T47D (cell line): Measurements from ENCODE around the gene KIAA1614.
A peak's percentile ranks its signal among the peaks of the same experiment; 100 is the strongest.

ENCODE experiments used
- DNase-seq, 2 experiments: peaks; one replicate each; pipeline versions ENCODE4 v3.0.0 to v3.0.0-alpha.2; 2011 to 2012; ENCODE audit warnings: low read depth in 1 of 2, low spot score in 1 of 2
- JUND ChIP-seq: IDR thresholded peaks from 2 replicates; pipeline ENCODE4 v1.6.1; 2012; ENCODE audit warnings: low read depth
- in situ Hi-C: cut with HindIII; loops from 2 replicates; pipeline ENCODE4 v1.10.0; 2016; ENCODE audit warnings: low sequenced_read_pairs, low pct_unique_long_range_greater_than_20kb

Gene KIAA1614, protein sequence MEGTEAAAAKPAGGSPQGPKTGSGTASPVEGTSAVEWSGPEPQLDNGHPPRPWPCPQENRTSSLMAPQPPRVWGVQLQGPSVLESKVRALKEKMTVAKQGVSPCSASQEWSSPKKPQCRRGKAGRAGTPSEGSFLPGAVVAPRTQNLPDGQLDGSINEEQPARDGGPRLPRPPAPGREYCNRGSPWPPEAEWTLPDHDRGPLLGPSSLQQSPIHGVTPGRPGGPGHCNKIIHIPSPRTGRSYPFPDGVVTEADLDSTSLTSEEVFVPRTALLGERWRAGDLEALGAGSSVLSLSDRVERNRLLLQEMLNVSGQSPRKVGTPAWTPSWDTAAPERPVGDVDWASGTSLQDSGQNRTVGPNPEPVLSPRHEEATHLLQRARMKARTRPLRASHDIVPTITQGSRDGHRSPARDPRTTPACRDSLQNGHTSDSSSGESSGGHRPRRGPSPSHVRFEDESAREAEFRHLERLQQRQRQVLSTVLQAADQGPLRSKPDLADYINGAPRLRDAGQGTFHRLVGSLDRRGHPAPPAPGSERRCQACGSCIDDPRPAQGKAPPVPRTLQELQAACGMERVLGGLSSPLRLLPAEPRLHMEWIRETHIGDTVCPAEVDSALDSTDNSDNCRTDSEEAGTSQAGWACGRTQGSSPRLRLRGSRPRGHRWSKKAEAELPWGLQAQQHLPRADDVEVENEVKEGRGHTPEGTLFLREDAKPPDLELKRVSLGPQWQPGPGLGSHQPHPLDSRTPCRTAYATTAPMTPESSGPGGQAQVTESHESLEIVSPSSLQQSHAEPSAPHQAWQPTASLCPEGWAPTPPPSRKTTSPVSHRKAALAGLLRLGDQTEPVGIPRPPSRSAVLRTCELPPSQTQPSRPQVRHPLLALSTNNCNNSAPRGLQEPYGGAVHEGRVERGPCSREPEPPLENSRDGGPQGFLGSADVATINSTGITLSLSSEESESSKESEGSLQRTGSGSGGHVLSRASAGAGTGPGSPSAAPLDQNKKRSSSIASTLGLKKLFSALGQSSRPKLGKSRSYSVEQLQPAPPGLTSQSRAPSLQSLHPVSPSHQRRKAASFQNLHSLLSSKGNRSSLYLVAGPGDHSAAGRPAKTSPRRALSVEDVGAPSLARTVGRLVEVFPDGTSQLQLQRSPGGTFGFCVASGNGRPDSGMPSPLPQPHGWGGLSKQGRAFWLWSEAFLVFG

DNA sequence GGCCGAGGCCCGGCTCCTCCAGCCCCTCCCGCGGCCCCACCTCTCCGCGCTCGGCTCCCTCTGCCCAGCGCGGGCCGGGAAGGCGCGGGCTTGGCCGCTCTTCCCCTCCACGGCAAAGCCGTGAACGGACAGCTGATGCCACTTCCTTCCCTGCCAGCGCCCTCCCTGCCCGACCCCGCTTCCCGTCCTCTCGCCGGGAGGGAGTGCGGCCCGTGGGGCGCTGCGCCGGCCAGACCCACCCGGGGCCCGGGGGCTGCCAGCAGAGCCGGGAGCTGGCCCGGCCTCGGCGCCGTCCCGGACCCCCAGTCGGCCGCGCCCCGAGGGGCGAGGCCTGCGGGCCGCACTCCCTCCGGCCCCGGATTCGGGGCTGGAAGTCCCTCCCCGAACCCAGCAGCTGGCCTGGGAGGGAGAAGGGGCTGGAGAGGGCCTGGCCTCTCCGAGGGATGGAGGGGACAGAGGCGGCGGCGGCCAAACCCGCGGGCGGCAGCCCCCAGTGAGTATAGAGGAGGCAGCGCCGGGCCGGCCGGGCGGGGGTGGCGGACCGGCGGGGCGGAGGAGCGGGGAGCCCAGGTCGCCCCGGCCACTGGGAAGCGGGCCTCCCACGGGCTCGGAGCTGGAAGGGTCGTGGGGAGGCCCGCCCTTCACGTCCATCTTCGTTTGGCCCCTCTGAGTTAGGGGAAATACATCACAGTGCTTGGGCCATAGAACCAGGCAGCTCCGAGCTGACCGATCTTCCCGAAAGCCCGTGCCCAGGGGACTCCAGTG lies at the start of gene KIAA1614:
TSS of gene KIAA1614 (plus strand) at position 97 of the 765 bp plus-strand sequence. CDS start at position 444, 347 bp downstream.
- no peak for TF ChIP-seq JUND
- in situ Hi-C loops = no loop called here
- DNase-seq = no peak

DNA sequence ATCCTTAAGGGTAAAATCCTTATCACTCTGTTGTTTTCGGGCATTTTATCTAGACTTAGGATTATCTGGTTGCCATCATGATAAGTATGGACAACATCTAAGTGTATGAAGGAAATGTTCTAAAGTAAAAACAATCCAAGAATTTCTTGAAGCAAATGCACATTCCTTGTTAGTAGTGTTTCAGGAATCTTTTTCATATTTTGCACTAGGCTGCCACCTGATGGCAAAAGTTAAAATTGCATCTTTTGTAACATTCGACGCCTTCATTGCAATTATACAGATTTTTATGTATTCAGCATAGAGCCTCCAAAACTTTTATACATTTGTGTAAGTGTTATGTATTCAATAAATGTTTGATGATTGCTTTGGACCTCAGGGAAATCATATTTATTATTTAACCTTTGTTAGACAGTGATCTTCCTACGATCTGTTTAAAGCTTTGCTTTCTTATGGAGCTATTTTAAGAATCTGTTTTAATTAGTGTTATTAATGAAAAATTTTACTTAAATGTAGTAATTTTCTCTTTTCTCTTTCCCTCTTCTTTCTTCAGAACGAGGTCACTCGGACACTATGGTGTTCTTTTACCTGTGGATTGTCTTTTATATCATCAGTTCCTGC lies 49.4 kb upstream of the KIAA1614 start:
- TF ChIP-seq JUND = no peak
- in situ Hi-C loops = no loop called here
- DNase-seq = peak; percentile 27 to 72

DNA sequence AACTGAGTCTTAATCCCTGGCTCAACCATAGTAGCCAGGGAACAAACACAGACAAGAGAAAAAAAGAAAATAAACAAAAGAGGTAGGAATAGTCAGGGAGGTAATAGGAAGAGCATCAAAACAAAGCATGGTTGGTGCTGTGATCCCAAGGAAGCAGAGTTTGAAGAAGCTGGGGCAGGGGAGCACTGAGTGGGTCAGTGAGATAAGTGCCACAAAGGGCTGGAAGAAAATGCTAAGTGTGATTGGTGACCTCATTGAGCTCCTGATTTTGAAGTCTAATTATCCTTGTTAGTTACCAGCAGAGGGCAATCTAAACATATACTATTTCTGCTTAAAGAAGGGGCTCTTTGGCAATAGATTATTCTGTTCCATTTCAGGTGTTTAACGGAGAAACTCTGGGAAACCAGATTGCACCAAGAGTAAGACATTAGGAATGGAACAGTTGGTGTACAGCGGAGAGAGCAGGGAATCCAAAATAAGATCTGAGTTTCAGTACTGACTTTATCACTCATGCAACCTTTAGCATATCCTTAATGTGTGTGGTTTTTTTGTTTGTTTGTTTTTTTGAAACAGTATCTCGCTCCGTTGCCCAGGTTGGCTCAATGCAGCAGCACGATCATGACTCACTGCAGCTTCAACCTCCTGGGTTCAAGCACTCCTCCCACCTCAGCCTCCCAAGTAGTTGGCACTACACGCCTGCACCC lies 30.7 kb upstream of the KIAA1614 start:
- in situ Hi-C loops = no loop called here
- TF ChIP-seq JUND = no peak
- DNase-seq = peak; percentile 48 to 51

DNA sequence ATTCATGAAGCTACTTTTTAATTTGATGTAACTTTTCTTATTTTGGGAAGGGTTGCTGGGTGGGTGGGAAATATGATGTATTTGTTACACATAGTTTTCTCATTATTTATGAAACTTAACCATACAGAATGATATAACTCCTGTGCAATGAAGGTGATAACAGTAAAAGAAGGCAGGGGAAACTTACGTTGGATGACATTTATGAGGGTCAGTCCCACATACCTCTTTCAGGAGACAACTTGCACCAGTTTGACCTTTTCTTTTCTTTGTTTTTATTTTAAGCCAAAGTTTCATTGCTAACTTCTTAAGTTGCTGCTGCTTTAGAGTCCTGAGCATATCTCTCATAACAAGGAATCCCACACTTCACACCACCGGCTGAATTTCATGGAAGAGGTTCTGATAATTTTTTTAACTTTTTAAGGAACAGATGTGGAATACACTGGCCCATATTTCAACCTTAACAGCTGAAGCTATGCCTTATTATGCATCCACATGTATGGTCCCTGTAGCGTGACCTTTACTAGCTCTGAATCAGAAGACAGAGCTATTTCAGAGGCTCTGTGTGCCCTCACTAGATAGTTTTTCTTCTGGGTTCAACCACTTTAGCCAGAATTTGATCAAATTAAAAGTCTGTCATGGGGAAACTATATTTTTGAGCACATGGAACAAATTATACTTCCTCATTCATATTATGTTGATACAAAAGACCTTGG lies 28.0 kb upstream of the KIAA1614 start:
- TF ChIP-seq JUND = no peak
- in situ Hi-C loops = no loop called here
- no peak for DNase-seq

DNA sequence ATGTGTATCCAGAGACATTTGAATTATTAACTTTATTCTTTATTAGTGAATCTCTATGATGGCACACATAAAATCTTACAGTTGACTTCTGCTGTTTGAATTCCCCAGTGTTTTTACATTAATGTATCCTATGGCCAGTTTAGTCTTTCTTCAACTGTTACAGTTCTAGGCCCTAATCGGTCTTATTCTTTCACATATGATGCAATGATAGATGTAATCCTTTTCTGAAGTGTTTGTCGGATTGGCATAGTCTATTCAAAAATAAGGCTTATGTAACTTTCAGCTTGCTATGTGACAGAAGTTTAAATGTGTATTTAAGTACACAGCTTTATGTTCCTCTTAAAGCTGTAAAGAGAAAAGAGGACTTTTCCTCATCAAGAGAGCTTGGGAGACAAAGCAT lies 26.4 kb upstream of the KIAA1614 start:
- in situ Hi-C loops = no loop called here

DNA sequence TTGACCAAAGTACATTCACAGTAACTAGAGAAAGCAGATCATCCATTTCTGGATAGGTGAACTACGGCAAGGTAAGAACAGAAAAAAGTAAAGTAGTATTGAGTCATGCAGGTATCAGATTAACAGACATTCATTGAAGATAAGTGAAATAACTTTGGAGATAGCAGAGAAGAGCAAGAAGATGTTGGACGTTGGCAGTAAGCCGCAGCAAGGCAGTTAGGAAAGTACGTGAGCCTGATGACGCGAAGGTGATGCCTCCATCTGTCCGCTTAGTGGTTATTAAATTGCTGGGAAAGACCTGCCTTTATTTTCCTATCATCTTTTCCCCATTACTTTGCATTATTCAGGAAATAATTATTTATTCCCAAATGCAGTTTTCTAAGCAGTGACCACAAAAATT lies 24.9 kb upstream of the KIAA1614 start:
- no peak for DNase-seq
- TF ChIP-seq JUND = no peak
- in situ Hi-C loops = no loop called here

More for the DNA sequence above, 26.4 kb upstream of the KIAA1614 start:
- no peak for TF ChIP-seq JUND
- no peak for DNase-seq

DNA sequence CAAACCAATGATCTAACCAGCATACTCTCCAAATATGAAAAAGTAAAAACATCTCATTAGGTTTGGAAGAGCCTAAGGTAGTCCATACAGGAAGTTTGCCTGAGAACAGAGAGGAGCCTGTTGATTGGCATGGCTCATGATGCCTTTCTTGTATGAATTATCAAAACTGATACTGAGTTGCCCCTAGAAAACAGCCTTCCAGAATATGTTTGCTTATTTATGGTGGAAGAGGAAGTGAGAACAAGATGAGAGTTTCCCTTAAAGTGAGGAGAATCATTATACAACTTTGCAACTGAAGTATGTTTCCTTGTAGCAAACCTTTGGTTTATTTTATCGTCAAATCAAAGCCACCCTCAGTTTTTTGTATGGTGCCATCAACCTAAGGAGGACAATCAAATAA lies 23.8 kb upstream of the KIAA1614 start:
- no peak for DNase-seq
- TF ChIP-seq JUND = no peak
- in situ Hi-C loops = no loop called here

DNA sequence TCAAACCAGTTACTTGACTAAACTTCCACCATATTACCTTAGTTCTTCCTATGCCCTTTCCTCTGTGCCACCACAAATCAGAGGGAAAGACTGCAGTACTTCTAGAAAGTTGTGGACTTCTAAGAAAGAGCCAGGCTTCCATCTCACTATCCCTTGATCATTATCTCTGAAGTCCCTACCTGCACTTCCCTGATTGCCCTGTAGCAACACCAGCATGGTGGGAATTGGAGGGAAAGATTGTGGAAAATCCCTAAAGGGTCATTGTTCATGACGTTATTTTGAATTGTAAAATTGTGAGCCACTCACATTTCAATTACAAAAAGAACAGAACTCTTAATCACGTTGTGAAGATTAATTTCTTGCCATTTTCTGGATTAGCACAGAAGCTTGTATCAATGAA lies 23.4 kb upstream of the KIAA1614 start:
- in situ Hi-C loops = no loop called here
- no peak for TF ChIP-seq JUND
- no peak for DNase-seq

DNA sequence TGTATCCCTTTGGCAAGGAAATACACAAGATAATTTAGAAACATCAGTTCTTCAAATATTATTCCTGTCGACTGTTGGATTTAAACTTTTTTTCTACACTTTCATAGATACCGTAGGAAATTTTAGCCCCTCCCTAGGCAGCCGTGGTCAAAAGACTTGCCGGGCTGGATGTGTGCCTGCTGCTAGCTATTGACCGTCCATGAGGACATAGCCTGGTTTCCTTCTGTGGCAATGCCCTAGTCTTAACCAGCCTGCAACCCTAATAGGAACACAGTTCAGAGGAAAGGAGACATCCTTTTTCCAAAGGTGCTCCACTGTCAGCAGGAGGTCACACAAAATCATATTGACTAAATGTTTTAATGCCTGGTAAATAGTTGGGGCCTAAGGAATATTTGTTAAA lies 20.4 kb upstream of the KIAA1614 start:
- in situ Hi-C loops = no loop called here
- no peak for DNase-seq
- no peak for TF ChIP-seq JUND

DNA sequence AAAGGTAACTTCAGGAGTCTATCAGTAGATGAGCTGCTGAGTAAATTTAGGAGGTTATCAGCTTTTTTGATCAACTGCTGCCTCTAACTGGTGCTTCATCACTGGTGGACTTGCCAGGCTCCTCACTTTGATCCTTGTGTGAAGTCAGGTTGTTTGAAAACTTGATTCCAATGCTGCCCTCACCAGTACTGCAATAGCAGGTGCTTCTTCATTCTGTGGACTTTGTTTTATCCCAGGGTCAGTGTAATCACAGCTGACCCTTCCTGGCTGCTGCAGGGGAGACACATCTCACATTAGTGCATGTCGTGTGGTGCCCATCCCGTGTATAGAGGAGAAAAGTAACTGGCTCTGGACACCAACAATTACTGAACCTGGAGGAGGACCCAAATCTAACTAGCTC lies 20.0 kb upstream of the KIAA1614 start:
- no peak for TF ChIP-seq JUND
- in situ Hi-C loops = no loop called here
- no peak for DNase-seq

DNA sequence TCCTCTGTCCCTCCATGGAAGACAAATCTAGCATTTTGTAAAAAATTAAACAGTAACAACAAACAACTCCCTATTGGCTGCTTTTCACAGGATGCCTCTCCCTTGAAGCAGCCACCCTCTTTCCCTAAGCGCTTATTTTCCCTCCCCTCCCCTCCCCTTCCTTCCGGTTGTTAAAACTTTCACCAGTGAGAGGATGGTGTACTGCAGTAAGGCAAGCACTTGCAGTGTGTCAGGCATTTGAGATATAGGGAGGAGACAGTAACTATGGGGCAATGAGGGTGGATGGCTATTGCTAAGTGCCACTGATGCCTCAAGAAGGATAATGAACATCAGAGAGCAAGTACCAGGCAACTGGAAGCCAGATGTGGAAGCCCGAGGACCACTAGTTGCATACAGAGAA lies 19.1 kb upstream of the KIAA1614 start:
- no peak for DNase-seq
- TF ChIP-seq JUND = no peak
- in situ Hi-C loops = no loop called here
